ENCODE measurements around the gene ADGRA3.

Gene ADGRA3

GRCh38 chr4:22363787-22364186 lies 152.1 kb downstream of the ADGRA3 start:
- no peak for DNase-seq (ENCODE audit: low read depth in 2 of 2)

DNA sequence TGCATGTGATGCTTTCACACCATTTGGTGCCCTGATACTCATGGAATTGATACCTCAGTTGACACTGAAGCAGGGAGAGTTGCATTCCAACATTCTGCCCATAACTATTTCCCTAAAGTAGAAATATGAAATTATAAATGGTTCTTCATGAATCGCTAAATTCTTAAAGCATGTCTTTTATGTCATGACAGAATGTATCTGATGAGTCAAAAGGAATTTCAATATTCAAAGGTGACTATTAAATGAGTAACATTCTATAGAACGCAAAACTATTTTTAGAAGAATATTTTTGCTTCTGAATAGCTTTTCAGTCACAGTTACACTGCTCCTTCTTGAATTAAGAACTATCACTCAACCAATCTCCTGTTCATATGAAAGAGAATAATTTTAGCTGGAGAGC lies 152.8 kb downstream of the ADGRA3 start:
- DNase-seq (ENCODE audit: low read depth in 2 of 2), result no peak

DNA sequence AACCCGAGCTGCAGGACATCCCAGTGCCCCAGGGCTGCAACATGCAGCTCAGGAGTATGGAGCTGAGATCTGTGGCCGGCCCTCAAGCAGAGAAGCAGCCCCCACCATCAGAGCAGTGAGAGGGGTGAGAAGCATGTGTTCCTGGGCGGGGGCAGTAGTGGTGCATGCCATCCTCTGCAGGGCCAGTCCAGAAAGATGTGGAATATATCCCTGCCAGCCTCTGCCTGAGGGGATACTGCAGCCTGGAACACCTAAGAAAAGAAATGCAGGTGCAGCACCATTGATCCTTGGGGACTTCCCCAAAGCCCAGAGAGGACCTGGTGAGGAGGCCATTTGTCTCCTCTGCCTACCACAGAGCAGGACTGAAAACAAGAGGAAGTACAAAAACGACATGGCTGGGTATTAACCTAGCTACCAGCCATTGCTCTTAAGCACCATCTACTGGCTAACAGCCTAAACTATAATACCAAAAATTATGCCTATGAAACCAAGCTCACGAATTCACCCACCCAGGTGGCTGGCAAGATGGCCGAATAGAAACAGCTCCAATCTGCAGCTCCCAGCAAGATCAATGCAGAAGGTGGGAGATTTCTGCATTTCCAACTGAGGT lies 158.8 kb downstream of the ADGRA3 start:
- DNase-seq (ENCODE audit: low read depth in 2 of 2), result no peak

GRCh38 chr4:22348410-22348809 lies 167.5 kb downstream of the ADGRA3 start:
- DNase-seq (ENCODE audit: low read depth in 2 of 2), result no peak

DNA sequence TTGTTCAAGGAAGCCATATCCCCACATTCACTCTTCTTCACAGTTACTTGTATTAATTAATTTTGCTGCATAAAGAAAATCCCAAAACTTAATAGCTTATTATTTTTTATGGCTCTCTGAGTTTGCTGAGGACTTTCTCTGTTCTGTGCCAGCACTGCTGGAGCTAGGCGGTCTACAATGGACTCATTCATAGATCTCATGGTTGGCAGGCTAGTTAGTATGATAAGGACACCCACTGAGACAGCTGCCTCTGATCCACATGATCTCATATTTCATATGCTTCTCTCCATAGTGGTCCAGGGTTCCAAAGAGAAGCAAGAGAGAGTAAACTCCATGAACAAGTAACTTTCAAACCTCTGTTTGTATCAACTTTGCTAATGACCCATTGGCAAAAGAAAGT lies 170.2 kb downstream of the ADGRA3 start:
- no peak for DNase-seq (ENCODE audit: low read depth in 2 of 2)

DNA sequence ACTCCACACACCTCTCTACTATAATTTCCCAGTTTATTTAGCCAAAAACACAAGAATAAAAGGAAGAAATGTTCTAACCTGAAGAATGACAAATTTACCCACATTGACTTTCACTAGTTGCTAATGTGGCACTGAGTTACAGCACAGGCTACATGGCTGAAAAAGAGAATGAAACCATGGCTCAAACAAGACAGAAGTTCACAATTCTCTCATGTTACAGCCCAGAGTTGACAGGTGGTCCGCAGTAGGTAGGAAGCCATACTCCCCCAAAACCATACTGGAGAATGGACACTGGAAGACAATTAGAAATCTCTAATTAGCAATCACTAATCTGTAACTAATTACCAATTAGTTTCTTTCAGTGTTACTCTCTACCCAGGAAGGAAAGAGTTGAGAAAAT lies 170.8 kb downstream of the ADGRA3 start:
- no peak for DNase-seq (ENCODE audit: low read depth in 2 of 2)

DNA sequence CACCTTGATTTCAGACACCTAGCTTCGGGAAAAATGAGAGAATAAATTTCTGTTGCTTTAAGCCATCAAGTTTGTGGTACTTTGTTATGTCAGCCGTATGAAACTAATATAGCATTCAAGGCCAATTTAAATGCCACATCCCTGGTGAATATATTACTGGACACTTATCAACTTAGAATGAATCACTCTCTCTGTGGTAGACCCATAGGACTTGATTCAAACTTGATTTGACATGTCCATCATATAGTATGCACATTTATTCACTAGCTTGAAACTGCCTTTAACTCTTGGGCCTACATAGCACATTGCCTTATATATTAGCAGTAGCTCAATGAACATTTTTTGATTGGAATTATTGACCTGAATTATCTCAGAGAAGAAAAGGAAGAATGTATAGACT lies 172.3 kb downstream of the ADGRA3 start:
- DNase-seq (ENCODE audit: low read depth in 2 of 2), result no peak

GRCh38 chr4:22339491-22339890 lies 176.4 kb downstream of the ADGRA3 start:
- DNase-seq (ENCODE audit: low read depth in 2 of 2), result no peak

DNA sequence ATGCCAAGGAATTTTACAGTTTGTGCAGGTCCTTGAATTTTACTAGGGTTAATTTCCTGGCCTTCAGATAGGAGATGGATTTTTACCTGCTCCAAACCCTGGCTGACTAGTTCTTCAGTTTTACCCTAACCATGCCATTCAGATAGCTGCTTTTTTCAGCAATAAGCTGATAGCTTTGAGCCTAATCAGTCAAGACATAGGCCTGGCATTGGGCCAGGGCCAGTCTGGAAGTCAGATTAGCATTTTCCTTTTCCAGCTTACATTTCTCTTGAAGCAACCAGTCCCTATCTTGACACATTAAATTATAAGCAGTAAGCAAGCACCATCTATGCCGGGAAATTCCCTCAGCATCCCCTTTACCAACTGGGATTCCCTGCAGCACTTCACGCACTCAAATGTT lies 177.1 kb downstream of the ADGRA3 start:
- no peak for DNase-seq (ENCODE audit: low read depth in 2 of 2)

All from stimulated activated CD8-positive, alpha-beta memory T cell treated with anti-CD3 and anti-CD28 coated beads, Interleukin-15, amount 100 ng/mL, for 48 hours (primary cell).